GM19193 (cell line): Measurements from ENCODE around the gene ARHGEF35.
"Not testable (repeated sequence)": the region's sequence is repeated elsewhere in the genome, so short reads cannot be mapped to it uniquely, and the experiment has no call there.

ENCODE experiments used
- POLR2A ChIP-seq: IDR thresholded peaks from 4 replicates; pipeline ENCODE4 v1.6.1; 2011; ENCODE audit not compliant: insufficient read depth, insufficient read length; ENCODE audit errors: extremely low read depth

Gene ARHGEF35

DNA sequence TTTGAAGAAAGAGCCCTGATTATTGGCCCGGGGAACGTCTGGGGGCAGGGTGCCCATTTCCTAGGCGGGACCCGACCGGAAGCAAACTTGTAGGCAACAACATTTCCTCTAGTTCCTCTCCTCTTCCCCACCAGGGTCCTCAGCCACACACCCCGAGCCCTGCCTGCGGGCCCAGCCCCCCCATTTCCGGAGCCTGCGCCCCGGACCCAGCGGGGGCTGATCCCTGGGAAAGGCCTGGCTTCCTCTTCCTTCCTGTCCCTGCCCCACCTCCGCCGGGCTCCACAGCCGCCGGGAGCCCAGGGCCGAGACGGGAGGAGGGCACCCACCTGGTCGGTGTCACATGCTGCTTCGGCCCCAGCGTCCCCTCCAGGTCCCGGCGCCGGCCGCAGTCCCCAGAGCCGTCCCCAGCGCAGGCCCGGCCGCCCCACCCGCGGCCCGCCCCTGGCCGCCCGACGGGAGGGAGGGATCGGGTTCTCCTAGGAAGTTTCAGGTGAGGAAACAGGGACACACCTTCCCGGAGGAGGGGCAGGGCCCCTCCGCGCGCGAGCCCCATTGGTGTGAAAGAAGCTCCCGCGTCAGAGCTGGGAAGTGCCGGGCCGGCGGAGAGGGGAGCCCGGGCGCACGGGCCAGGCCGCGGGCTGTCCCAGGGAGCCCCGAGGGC is at the start of gene ARHGEF35:
Gene ARHGEF35, minus strand, starts transcription at position 622 of the 661 bp plus-strand sequence. CDS start 7,450 bp downstream, outside the sequence.
- TF ChIP-seq POLR2A = not testable (repeated sequence)

DNA sequence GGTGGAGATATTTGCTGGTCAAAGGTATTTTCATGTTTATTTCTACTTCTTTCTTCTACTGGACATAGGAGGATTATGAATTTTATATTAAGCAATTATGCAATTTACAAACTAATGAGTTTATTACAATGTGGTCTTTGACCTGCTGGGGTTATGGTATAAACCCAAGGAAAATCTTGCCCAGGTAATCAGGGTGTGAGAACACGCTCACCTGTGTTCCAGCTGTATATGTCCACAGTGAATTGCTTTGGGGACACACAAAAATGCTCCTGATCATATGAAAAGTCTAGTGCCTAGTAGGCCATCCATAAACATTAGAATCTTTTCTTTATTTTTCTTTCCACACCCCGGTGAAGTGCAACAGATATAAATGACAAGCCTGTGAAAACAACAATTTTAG is 43.7 kb upstream of the ARHGEF35 start, which contains the start of gene OR2A42:
Gene OR2A42, minus strand, starts transcription at position 241 of the 400 bp plus-strand sequence. CDS start 6,762 bp downstream, outside the sequence.
- not testable (repeated sequence) for TF ChIP-seq POLR2A

DNA sequence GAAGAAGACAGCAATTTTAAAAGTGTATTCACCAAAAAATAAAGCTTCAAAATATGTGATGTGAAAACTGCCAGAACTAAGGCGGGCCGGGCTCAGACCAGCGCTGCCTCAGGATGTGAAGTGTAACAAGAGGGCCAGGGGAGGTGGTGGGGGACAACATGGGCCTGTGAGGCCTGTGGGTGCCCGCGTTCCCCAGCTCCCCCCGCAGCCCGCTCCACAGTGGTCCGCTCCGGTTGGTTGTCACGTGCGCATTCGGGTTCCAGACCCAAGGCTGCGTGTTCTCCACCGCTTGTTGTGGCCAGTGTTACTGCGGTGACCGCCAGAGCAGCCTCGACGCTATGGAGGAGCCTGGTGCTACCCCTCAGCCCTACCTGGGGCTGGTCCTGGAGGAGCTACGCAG is 12.5 kb downstream of the ARHGEF35 start, which contains the start of gene CTAGE4:
Gene CTAGE4, plus strand, starts transcription at position 301 of the 400 bp plus-strand sequence. Its CDS starts 38 bp downstream, at position 339.
- TF ChIP-seq POLR2A = not testable (repeated sequence)

DNA sequence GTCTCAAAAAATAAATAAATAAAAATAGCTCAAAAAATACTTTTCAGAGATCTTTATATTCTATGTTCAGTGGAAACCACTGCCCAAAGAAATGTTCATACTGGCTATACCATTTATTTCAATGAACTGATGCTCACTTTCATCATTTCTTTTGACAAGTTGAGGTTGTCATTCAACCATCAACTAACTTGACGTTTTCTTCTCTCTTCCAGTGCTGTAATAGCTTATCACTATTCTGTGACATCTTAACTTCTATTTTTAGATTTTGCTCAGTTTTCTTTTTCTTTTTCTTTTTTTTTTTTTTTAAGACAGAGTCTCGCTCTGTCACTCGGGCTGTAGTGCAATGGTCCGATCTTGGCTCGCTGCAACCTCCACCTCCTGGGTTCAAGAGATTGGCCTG is 21.0 kb downstream of the ARHGEF35 start:
- no peak for TF ChIP-seq POLR2A

DNA sequence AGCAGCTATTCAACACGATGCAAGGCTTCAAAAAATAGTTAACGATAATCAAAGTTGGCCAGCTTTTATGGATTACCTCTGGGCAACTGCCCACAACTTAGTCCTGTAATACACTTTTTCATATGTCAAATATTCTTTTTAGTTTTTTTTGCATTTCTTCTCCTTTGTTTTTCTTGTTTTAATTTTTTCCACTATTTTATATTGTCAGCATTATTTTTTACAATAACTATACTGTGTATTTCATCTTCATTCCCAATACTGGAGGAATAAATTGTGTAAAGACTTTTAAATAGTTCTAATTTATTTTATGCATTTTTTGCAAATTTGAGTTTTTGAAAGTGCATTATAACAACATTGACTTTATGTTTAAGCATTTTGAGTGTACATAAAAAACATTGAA is 30.8 kb downstream of the ARHGEF35 start:
- TF ChIP-seq POLR2A = no peak

DNA sequence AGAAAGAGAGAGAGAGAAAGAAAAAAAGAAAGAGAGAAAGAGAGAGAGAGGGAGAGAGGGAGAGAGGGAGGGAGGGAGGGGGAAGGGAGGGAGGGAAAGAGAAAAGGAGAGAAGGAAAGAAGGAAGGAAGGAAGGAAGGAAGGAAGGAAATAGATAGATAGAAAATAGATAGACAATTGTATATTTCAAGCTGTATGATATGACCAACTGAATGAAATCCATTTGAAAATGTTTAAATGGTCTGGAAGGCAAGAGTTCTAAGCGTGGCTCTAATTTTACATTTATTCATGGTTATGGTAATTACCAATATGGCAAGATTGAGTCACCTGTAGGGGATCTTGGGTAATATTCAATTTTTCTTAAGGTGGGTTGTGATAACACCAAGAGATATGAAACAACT is 36.8 kb downstream of the ARHGEF35 start:
- TF ChIP-seq POLR2A = no peak

DNA sequence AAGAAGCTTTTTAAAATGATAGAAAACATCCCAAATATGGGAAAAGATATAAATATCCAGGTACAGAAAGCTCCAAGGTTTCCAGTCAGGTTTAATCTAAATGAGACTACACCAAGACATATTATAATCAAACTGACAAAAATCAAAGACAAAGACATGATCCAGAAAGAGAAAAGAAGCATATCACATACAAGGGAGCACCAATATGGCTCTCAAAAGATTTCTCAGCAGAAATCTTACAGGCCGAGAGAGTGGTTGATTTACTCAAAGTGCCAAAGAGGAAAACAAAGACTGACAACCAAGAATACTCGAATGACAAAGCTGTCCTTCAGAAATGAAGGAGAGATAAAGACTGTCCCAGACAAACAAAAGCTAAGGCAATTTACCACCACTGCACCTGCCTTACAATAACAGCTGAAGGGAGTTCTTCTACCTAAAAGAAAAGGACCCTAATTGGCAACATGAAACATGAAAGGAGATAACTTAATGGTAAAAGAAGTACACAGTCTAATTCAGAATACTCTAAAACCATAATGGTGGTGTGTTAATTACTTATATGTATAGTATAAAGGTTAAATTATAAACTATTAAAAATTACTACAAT is 47.3 kb downstream of the ARHGEF35 start:
- no peak for TF ChIP-seq POLR2A

DNA sequence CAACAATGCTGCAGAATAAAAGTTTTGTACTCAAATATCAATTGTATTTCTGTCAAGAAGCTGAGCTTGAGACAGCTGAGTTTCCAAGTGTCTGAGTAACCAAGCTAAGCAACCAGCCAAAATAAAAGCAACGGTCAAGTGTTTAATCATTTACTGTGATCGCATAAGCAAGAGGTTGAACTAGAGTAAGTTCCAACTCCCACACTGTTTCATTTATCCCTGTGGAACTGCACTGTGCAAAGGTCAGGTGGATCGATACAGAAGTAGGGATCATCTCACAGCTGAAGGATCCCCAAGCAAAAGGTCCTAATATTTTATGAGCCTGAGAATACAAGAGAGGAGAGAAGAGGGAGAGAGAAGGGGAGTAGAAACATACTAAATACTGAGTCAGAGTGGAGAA is 51.2 kb downstream of the ARHGEF35 start:
- TF ChIP-seq POLR2A = no peak

DNA sequence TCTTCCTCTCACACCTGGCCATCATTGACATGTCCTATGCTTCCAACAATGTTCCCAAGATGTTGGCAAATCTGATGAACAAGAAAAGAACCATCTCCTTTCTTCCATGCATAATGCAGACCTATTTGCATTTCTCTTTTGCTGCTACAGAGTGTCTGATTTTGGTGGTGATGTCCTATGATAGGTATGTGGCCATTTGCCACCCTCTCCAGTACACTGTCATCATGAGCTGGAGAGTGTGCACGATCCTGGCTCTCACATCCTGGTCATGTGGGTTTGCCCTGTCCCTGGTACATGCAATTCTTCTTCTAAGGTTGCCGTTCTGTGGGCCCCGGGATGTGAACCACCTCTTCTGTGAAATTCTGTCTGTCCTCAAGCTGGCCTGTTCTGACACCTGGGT is 53.4 kb downstream of the ARHGEF35 start:
- TF ChIP-seq POLR2A = no peak

DNA sequence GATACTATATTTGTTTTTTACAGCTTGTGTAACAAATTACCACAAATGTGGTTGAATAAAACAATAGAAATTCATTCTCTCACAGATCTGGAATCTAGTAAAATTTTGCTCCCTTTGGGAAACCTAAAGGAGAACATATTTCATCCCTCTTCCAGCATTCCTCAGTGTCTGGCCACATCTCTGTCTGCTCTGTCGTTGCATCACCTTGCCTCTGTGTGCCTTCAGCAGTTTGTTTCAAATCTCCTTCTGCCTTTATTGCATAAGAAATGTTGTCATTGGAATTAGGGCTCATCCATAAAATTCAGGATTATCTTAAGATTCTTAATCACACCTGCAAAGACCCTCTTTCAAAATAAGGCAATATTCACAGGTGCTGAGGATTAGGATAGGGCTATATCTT is 58.1 kb downstream of the ARHGEF35 start:
- no peak for TF ChIP-seq POLR2A
